ENCODE data around the gene INPP5D. TPM values are rescaled to one million over a fixed set of nuclear protein-coding genes. Genes with fewer than 3 reads are reported as not detected.

INPP5D gene
- total RNA-seq, 2 donors from 2014 or later = 163 to 184 TPM

DNA sequence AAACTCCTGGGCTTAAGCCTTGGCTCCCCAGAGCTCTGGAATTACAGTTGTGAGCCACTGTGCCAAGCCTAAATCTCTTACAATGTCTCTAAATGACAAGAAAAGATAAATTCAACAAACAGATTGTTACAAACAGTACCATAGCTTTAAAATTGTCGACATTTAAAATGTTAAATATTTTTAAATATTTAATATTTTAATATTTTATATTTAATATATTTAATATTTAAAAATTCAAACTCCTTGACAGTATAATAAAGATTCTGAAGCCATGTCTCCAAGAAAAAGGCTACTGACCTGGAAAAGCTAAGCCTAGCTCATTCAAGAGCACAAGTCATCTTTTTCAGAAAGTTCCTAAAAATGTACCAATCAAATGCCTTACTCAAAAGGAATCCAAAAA, 75.3 kb downstream of the INPP5D start:
- Mint-ChIP-seq H3K4me1 (peaks cover 16% of the 10 kb centered on the region), H3K27ac (no peak overlapping the region), H3K27me3 (no peaks in the 10 kb centered on the region), H3K36me3 (ENCODE audit: low read depth) (peaks cover 22% of the 10 kb centered on the region), H3K4me3 (no peak overlapping the region)
- ATAC-seq = no peak
- H3K9me3 ChIP-seq (ENCODE audit: control insufficient read depth, low read length, poor library complexity, severe bottlenecking) = no peaks in the 10 kb centered on the region
- no peak for DNase-seq

- ATAC-seq = no peak
- DNase-seq = no peak
- H3K27ac Mint-ChIP-seq = no peak overlapping the region
- H3K4me3 Mint-ChIP-seq = no peak overlapping the region
- no peaks in the 10 kb centered on the region for H3K27me3 Mint-ChIP-seq
- no peaks in the 10 kb centered on the region for H3K9me3 ChIP-seq (ENCODE audit: control insufficient read depth, low read length, poor library complexity, severe bottlenecking)
- peaks cover 25% of the 10 kb centered on the region for H3K4me1 Mint-ChIP-seq
- H3K36me3 Mint-ChIP-seq (ENCODE audit: low read depth) = peaks cover 19% of the 10 kb centered on the region
Measured at GRCh38 chr2:233137040-233137439, 76.9 kb downstream of the INPP5D start.

DNA sequence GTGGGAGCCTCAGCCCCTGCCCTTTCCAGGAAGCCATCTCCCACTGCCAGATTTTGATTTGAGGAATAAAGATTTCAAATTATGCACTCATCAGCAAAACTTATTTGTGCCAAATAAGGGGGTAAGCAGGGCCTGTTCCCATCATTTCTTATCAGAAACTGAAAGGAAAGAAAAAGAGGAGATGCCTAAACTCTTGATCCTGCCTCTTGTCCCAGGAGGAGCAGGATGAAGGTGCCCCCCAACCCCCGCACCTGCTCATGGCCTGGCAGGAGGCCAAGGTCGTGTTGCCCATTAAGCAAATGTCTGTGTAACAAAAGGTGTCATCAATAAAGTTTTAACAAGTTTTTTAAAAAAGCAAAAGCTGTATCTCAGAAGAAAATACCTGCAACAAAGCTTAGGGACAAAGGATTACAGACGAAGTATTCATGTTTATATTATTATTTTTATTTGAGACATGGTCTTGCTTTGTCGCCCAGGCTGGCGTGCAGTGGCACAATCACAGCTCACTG, 80.0 kb downstream of the INPP5D start:
- Mint-ChIP-seq H3K36me3 (ENCODE audit: low read depth) (peaks cover 16% of the 10 kb centered on the region), H3K4me3 (no peak overlapping the region), H3K27me3 (no peaks in the 10 kb centered on the region), H3K4me1 (peaks cover 40% of the 10 kb centered on the region), H3K27ac (peak overlapping the region; percentile 60)
- H3K9me3 ChIP-seq (ENCODE audit: control insufficient read depth, low read length, poor library complexity, severe bottlenecking) = no peaks in the 10 kb centered on the region
- DNase-seq = no peak
- ATAC-seq = no peak

DNA sequence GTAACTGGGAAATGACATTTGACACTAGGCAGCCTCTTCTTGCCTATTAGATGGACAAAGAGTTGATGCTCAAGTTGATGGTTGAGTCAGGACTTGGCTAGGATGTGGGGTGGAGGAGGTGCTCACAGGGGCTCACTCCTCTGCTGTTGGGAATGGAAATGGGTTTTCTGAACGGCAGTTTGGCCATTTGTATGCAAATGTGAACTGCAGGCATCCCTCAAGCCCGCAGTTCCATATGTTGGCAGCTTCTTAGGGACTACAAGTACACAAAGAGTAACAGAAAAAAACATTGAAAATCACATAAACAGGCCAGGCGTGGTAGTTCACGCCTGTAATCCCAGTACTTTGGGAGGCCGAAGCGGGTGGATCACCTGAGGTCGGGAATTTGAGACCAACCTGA, 80.8 kb downstream of the INPP5D start:
- peak overlapping the region; percentile 72 for H3K4me3 Mint-ChIP-seq
- DNase-seq = no peak
- ATAC-seq = no peak

GRCh38 chr2:233141901-233142300, 81.8 kb downstream of the INPP5D start:
- H3K9me3 ChIP-seq (ENCODE audit: control insufficient read depth, low read length, poor library complexity, severe bottlenecking) = no peaks in the 10 kb centered on the region
- Mint-ChIP-seq H3K27ac (peak overlapping the region; percentile 91), H3K4me1 (peaks cover 42% of the 10 kb centered on the region), H3K36me3 (ENCODE audit: low read depth) (peaks cover 16% of the 10 kb centered on the region), H3K4me3 (peak overlapping the region; percentile 72), H3K27me3 (no peaks in the 10 kb centered on the region)
- ATAC-seq (peak; percentile 32), DNase-seq (no peak)

More for the DNA sequence above, 80.8 kb downstream of the INPP5D start:
- Mint-ChIP-seq H3K4me1 (peaks cover 42% of the 10 kb centered on the region), H3K27me3 (no peaks in the 10 kb centered on the region), H3K27ac (peak overlapping the region; percentile 91), H3K36me3 (ENCODE audit: low read depth) (peaks cover 19% of the 10 kb centered on the region)
- no peaks in the 10 kb centered on the region for H3K9me3 ChIP-seq (ENCODE audit: control insufficient read depth, low read length, poor library complexity, severe bottlenecking)

- peaks cover 42% of the 10 kb centered on the region for H3K4me1 Mint-ChIP-seq
- no peaks in the 10 kb centered on the region for H3K27me3 Mint-ChIP-seq
- DNase-seq (no peak), ATAC-seq (peak; percentile 79)
- peak overlapping the region; percentile 91 for H3K27ac Mint-ChIP-seq
- no peaks in the 10 kb centered on the region for H3K9me3 ChIP-seq (ENCODE audit: control insufficient read depth, low read length, poor library complexity, severe bottlenecking)
- H3K4me3 Mint-ChIP-seq = peak overlapping the region; percentile 72
- peaks cover 16% of the 10 kb centered on the region for H3K36me3 Mint-ChIP-seq (ENCODE audit: low read depth)
Measured at GRCh38 chr2:233142355-233142897, 82.3 kb downstream of the INPP5D start.

DNA sequence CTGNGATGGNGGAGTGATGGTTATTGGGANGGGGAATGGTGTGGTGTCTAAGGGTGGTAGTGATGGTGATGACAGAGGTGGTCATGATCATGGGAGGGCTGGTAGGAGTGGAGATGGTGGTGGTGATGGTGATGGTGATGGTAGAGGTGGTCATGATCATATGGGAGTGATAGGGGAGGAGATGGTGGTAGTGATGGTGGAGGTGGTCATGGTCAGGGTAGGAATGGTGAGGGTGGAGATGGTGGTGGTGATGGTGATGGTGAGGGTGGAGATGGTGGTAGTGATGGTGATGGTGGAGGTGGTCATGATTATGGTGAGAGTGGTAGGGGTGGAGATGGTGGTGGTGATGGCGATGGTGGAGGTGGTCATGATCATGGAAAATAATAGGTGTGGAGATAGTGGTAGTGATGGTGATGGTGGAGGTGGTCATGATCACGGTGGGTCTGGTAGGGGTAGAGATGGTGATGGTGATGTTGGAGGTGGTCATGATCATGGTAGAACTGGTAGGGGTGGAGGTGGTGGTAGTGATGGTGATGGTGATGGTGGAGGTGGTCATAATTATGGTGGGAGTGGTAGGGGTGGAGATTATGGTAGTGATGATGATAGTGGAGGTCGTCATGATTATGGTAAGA, 83.7 kb downstream of the INPP5D start:
- no peak for ATAC-seq
- peaks cover 22% of the 10 kb centered on the region for H3K36me3 Mint-ChIP-seq (ENCODE audit: low read depth)
- DNase-seq = no peak
- no peak overlapping the region for H3K27ac Mint-ChIP-seq
- H3K4me3 Mint-ChIP-seq = peak overlapping the region; percentile 59
- peaks cover 46% of the 10 kb centered on the region for H3K4me1 Mint-ChIP-seq
- H3K27me3 Mint-ChIP-seq = no peaks in the 10 kb centered on the region
- no peaks in the 10 kb centered on the region for H3K9me3 ChIP-seq (ENCODE audit: control insufficient read depth, low read length, poor library complexity, severe bottlenecking)

DNA sequence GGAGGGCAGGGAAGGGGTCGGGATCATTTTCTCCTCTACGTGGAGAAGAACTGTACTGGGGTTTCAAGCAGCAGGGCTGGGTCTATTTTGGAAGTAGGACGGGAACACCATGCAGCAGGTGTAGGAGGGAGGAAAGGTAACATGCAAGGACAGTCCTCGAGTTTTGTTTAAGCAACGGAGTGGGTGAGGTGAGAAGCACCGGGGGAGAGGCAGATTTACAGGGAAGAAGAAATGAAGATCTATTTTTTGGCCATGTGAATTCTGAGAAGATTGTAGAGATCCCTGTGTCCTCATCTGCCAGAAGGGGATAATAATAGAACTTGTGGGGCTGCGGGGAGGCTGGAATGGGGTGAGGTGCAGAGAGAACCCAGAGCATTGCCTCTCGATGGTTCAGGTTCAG, 85.6 kb downstream of the INPP5D start:
- no peaks in the 10 kb centered on the region for H3K9me3 ChIP-seq (ENCODE audit: control insufficient read depth, low read length, poor library complexity, severe bottlenecking)
- peaks cover 46% of the 10 kb centered on the region for H3K4me1 Mint-ChIP-seq
- no peak overlapping the region for H3K4me3 Mint-ChIP-seq
- ATAC-seq (no peak), DNase-seq (no peak)
- no peak overlapping the region for H3K27ac Mint-ChIP-seq
- peaks cover 29% of the 10 kb centered on the region for H3K36me3 Mint-ChIP-seq (ENCODE audit: low read depth)
- no peaks in the 10 kb centered on the region for H3K27me3 Mint-ChIP-seq

GRCh38 chr2:233146194-233146593, 86.1 kb downstream of the INPP5D start:
- no peak for ATAC-seq
- Mint-ChIP-seq H3K4me3 (no peak overlapping the region), H3K36me3 (ENCODE audit: low read depth) (peaks cover 30% of the 10 kb centered on the region), H3K4me1 (peaks cover 43% of the 10 kb centered on the region), H3K27me3 (no peaks in the 10 kb centered on the region), H3K27ac (no peak overlapping the region)
- DNase-seq = no peak
- H3K9me3 ChIP-seq (ENCODE audit: control insufficient read depth, low read length, poor library complexity, severe bottlenecking) = no peaks in the 10 kb centered on the region

DNA sequence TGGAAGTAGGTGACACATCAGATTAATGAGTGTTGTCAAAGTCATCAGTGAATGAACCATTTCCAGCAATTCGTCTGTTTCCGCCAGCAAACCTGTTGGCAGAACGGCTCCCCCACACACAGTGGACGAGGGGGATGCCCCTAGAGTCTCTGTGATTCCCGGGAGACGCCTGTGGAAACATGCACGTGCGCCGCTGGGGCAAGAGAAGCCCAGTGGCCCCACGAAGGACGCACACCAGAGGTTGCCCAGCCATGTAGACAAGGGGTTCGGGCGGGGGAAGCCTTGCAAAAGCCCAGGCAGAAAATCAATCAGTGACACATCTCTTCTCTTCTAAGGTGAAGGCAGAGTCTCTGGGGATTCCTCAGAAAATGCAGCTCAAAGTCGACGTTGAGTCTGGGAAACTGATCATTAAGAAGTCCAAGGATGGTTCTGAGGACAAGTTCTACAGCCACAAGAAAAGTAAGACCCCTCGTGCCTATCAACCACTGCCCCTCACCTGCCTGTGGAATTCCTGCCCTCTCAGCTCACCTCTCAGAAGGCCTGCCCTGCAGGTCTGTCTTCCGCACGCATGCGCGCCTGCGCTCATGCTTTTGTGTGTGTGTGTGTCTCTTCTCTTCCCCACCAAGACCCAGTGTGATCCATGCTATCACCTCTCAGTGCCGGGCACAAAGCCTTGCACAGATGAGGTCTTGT, 87.1 kb downstream of the INPP5D start:
- Mint-ChIP-seq H3K27ac (peak overlapping the region; percentile 19), H3K36me3 (ENCODE audit: low read depth) (peaks cover 33% of the 10 kb centered on the region), H3K4me1 (peaks cover 33% of the 10 kb centered on the region), H3K27me3 (no peaks in the 10 kb centered on the region), H3K4me3 (no peak overlapping the region)
- DNase-seq (no peak), ATAC-seq (no peak)
- H3K9me3 ChIP-seq (ENCODE audit: control insufficient read depth, low read length, poor library complexity, severe bottlenecking) = no peaks in the 10 kb centered on the region

DNA sequence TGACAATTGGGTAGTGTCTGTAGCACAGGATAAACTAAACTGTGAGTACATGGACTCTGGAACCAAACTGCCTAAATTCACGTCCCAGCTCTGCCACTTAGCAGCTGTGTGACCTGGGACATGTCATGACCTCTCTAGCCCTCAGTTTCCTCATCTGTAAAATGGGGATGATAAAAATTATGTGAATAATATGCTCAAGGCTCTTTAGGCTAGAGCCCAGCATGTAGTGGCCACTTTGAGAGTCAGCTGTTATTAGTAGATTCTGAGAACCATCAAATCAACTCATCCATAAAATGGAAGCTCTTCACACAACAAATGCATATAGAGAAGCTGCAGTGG, 87.7 kb downstream of the INPP5D start:
- H3K4me1 Mint-ChIP-seq = peaks cover 29% of the 10 kb centered on the region
- ATAC-seq = no peak
- H3K4me3 Mint-ChIP-seq = no peak overlapping the region
- peak overlapping the region; percentile 19 for H3K27ac Mint-ChIP-seq
- H3K36me3 Mint-ChIP-seq (ENCODE audit: low read depth) = peaks cover 35% of the 10 kb centered on the region
- no peaks in the 10 kb centered on the region for H3K27me3 Mint-ChIP-seq
- no peak for DNase-seq
- no peaks in the 10 kb centered on the region for H3K9me3 ChIP-seq (ENCODE audit: control insufficient read depth, low read length, poor library complexity, severe bottlenecking)

- Mint-ChIP-seq H3K27ac (peak overlapping the region; percentile 19), H3K4me1 (peaks cover 29% of the 10 kb centered on the region), H3K36me3 (ENCODE audit: low read depth) (peaks cover 38% of the 10 kb centered on the region), H3K4me3 (no peak overlapping the region), H3K27me3 (no peaks in the 10 kb centered on the region)
- ATAC-seq (no peak), DNase-seq (no peak)
- no peaks in the 10 kb centered on the region for H3K9me3 ChIP-seq (ENCODE audit: control insufficient read depth, low read length, poor library complexity, severe bottlenecking)
Measured at GRCh38 chr2:233148354-233148753, 88.2 kb downstream of the INPP5D start.

GRCh38 chr2:233152541-233152940, 92.4 kb downstream of the INPP5D start:
- H3K27me3 Mint-ChIP-seq = no peaks in the 10 kb centered on the region
- H3K9me3 ChIP-seq (ENCODE audit: control insufficient read depth, low read length, poor library complexity, severe bottlenecking) = no peaks in the 10 kb centered on the region
- peaks cover 20% of the 10 kb centered on the region for H3K4me1 Mint-ChIP-seq
- peak overlapping the region; percentile 77 for H3K27ac Mint-ChIP-seq
- no peak for ATAC-seq
- peaks cover 26% of the 10 kb centered on the region for H3K36me3 Mint-ChIP-seq (ENCODE audit: low read depth)
- no peak for DNase-seq
- H3K4me3 Mint-ChIP-seq = no peak overlapping the region

Measured in T-helper 17 cell (primary cell).